ENCODE data around the gene GNAI3.

- TF ChIP-seq CTCF (IDR thresholded peaks at IDR 0.05): no peak
- no peak for TF ChIP-seq POLR2AphosphoS5 (IDR thresholded peaks at IDR 0.05)
- TF ChIP-seq POLR2A (IDR thresholded peaks at IDR 0.05; ENCODE audit: low read depth): no peak
- no peak for TF ChIP-seq EP300 (IDR thresholded peaks at IDR 0.05)
These were observed 83.4 kb downstream of the GNAI3 start for GRCh38 chr1:109631513-109632505.

Data from esophagus muscularis mucosa (tissue), 4 donors.